Trophoblast cell (in vitro differentiated cells and primary cell): Measurements from ENCODE around the gene MS4A7.

Experiments
- DNase-seq, 2 donors: peaks; one replicate each; pipeline ENCODE4 v3.0.0-alpha.2; 2016
- H2AFZ ChIP-seq: 2 replicates; pipeline ENCODE4 v1.6.1; 2013; ENCODE audit warnings: low read length, moderate library complexity, mild to moderate bottlenecking; ENCODE audit not compliant: insufficient read depth, poor library complexity
- H2AK5ac ChIP-seq: 2 replicates; pipeline ENCODE4 v1.6.1; 2013; ENCODE audit warnings: mild to moderate bottlenecking, low read length
- H2BK120ac ChIP-seq: 2 replicates; pipeline ENCODE4 v1.6.1; 2013; ENCODE audit warnings: low read length, mild to moderate bottlenecking, moderate library complexity; ENCODE audit not compliant: insufficient read depth, poor library complexity
- H2BK12ac ChIP-seq: 2 replicates; pipeline ENCODE4 v1.6.1; 2013; ENCODE audit warnings: mild to moderate bottlenecking, low read length, moderate library complexity
- H2BK5ac ChIP-seq: 2 replicates; pipeline ENCODE4 v1.6.1; 2013; ENCODE audit warnings: low read length, low read depth, moderate library complexity, mild to moderate bottlenecking; ENCODE audit not compliant: poor library complexity
- H3K14ac ChIP-seq: 2 replicates; pipeline ENCODE4 v1.6.1; 2013; ENCODE audit warnings: mild to moderate bottlenecking, low read length
- H3K18ac ChIP-seq: 2 replicates; pipeline ENCODE4 v1.6.1; 2013; ENCODE audit warnings: mild to moderate bottlenecking, low read length
- H3K23ac ChIP-seq: 2 replicates; pipeline ENCODE4 v1.6.1; 2013; ENCODE audit warnings: low read length
- H3K27ac ChIP-seq: 2 replicates; pipeline ENCODE4 v1.5.1; 2013; ENCODE audit warnings: low read depth, mild to moderate bottlenecking, inconsistent platforms, low read length, moderate library complexity
- H3K27me3 ChIP-seq: 2 replicates; pipeline ENCODE4 v1.6.1; 2013; ENCODE audit warnings: inconsistent platforms, mild to moderate bottlenecking, low read length, moderate library complexity; ENCODE audit not compliant: insufficient read depth
- H3K36me3 ChIP-seq, 2 experiments: 1 replicate in 1 of 2; 2 replicates in 1 of 2; pipeline ENCODE4 v1.6.1; 2013; ENCODE audit warnings: low read length in 2 of 2, mild to moderate bottlenecking in 2 of 2, moderate library complexity in 1 of 2; ENCODE audit not compliant: insufficient read depth in 2 of 2, control insufficient read depth in 1 of 2
- H3K4ac ChIP-seq: 2 replicates; pipeline ENCODE4 v1.6.1; 2013; ENCODE audit warnings: low read depth, mild to moderate bottlenecking, low read length, moderate library complexity
- H3K4me1 ChIP-seq, 2 experiments: 1 replicate in 1 of 2; 2 replicates in 1 of 2; pipeline ENCODE4 v1.6.1; 2013; ENCODE audit warnings: low read length in 2 of 2, mild to moderate bottlenecking in 2 of 2, moderate library complexity in 1 of 2; ENCODE audit not compliant: insufficient read depth in 2 of 2, control insufficient read depth in 1 of 2
- H3K4me2 ChIP-seq: 2 replicates; pipeline ENCODE4 v1.6.1; 2013; ENCODE audit warnings: inconsistent platforms, mild to moderate bottlenecking, low read length, moderate library complexity
- H3K4me3 ChIP-seq: 2 replicates; pipeline ENCODE4 v1.5.1; 2013; ENCODE audit warnings: mild to moderate bottlenecking, low read depth, low read length, inconsistent platforms
- H3K79me1 ChIP-seq: one replicate; pipeline ENCODE4 v1.6.1; 2013; ENCODE audit warnings: low read length
- H3K79me2 ChIP-seq: 2 replicates; pipeline ENCODE4 v1.6.1; 2013; ENCODE audit warnings: low read length, mild to moderate bottlenecking; ENCODE audit not compliant: control insufficient read depth, insufficient read depth, poor library complexity
- H3K9ac ChIP-seq: 2 replicates; pipeline ENCODE4 v1.6.1; 2013; ENCODE audit warnings: mild to moderate bottlenecking, low read length
- H3K9me3 ChIP-seq: 2 replicates; pipeline ENCODE4 v1.6.1; 2013; ENCODE audit warnings: low read depth, mild to moderate bottlenecking, control low read depth, inconsistent platforms, low read length; ENCODE audit not compliant: insufficient read depth
- H4K12ac ChIP-seq: 2 replicates; pipeline ENCODE4 v1.6.1; 2013; ENCODE audit warnings: low read depth, mild to moderate bottlenecking, low read length, moderate library complexity
- H4K8ac ChIP-seq: 2 replicates; pipeline ENCODE4 v1.6.1; 2013; ENCODE audit warnings: low read depth, mild to moderate bottlenecking, low read length, moderate library complexity
- H4K91ac ChIP-seq: one replicate; pipeline ENCODE4 v1.6.1; 2013; ENCODE audit warnings: low read depth, mild to moderate bottlenecking, low read length, moderate library complexity
- WGBS: extraction: QIAGEN DNeasy Blood & Tissue Kit; methylation state at CpG from one replicate; pipeline ENCODE4 v1.1.7; 2013; ENCODE audit warnings: missing lambda C conversion rate; ENCODE audit not compliant: insufficient read length, insufficient coverage; ENCODE audit errors: extremely low coverage; 5-methylcytosine and 5-hydroxymethylcytosine counted together

The MS4A7 gene

DNA sequence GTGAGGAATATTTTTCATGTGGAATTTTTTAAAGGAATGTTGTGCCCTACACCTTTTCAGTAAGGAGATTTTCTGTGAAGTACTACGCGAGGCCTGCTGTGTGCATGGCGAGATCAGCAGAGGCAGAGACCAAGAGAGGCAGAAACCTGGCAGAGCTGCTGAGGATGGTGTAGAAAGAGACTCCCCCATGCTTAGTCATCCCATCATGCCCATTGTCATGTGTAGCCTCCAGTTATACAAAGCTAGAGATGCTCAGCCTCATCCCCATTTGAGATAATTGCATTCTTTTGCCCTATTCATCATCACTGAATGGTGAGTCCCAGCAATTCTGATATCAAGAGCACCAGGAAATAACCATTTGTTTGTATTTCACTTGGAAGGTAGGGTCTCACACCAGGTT lies 3.0 kb upstream of the MS4A7 start:
- Histone ChIP-seq H3K23ac (no peak overlapping the region), H3K27me3 (no peaks in the 10 kb centered on the region), H3K18ac (no peak overlapping the region), H3K4me3 (no peak overlapping the region), H4K91ac (peak overlapping the region; percentile 38), H3K9ac (no peak overlapping the region), H3K14ac (peak overlapping the region; percentile 55), H4K8ac (no peak overlapping the region), H3K79me1 (peaks cover 19% of the 10 kb centered on the region), H3K79me2 (no peaks in the 10 kb centered on the region), H3K9me3 (peaks cover 2% of the 10 kb centered on the region), H3K4ac (no peak overlapping the region), H3K27ac (no peak overlapping the region), H3K4me1 (peaks cover 5% of the 10 kb centered on the region in 2 experiments), H3K36me3 (no peaks in the 10 kb centered on the region), H2BK120ac (peak overlapping the region; percentile 30), H3K4me2 (no peak overlapping the region), H2AFZ (no peak overlapping the region), H2BK5ac (peak overlapping the region; percentile 30), H2BK12ac (peak overlapping the region; percentile 63), H2AK5ac (no peak overlapping the region), H4K12ac (no peak overlapping the region)
- WGBS: no CpG with 5 or more reads among the region's 3 CpGs
- DNase-seq: no peak

DNA sequence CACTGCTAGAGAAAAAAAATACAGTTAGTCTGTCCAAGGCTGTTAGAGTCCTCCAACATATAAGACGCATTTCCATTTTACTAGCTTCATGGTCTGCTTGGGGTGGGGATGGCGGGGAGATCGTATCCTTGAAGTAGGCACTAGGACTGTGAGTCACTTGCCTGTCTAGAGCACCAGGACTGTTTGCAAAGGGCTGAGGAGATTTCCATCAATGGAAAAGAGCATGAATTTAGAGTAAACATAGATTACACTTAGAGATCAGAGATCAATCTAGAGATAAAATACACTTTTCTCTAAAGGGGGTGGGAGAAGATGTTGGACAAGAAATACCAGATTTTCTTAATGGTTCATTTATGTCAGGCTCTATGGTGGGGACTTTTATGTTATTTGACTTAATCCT lies 1.7 kb upstream of the MS4A7 start:
- Histone ChIP-seq H2AFZ (no peak overlapping the region), H3K36me3 (no peaks in the 10 kb centered on the region), H2AK5ac (no peak overlapping the region), H4K91ac (peak overlapping the region; percentile 30), H3K27ac (peak overlapping the region; percentile 67), H2BK120ac (no peak overlapping the region), H3K79me1 (peaks cover 19% of the 10 kb centered on the region), H3K23ac (no peak overlapping the region), H3K27me3 (no peaks in the 10 kb centered on the region), H2BK5ac (no peak overlapping the region), H3K4ac (no peak overlapping the region), H3K18ac (no peak overlapping the region), H4K8ac (no peak overlapping the region), H4K12ac (no peak overlapping the region), H3K4me1 (peaks cover 5% of the 10 kb centered on the region in 2 experiments), H3K9me3 (peaks cover 2% of the 10 kb centered on the region), H3K9ac (no peak overlapping the region), H3K14ac (no peak overlapping the region), H2BK12ac (no peak overlapping the region), H3K4me2 (no peak overlapping the region), H3K79me2 (no peaks in the 10 kb centered on the region), H3K4me3 (no peak overlapping the region)
- DNase-seq: peak; percentile 56 to 84
- no CpG with 5 or more reads among the region's 3 CpGs for WGBS

DNA sequence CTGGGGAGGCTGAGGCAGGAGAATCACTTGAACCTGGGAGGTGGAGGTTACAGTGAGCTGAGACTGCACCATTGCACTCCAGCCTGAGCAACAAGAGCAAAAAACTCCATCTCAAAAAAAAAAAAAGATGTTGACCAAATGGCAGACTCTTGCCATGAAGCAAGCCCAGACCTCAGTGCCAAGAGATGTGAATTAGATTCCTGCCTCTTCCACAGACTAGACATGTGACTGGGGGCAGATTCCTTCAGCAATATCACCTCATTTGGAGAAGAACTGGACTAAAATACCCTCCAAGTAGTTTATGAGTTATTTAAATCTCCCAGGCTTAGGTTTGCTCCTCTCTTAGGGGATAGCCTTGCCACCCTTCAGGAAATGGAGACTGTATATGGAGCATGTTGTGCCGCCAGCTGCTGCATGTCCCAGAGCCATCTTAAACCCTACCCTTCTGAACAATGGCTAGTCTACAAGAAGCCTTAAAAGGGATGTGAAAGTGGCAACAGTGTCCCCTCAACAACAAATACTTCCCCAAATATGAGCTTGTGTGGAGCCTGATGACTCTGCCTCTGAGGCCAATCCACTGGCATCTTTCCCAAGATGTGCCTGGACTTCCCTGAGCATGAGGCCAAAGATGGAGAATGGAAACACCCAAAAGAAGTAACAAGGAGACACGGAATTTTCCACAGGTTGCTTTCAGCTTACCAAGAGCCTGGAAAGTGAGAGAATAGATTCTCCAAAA lies 763 bp upstream of the MS4A7 start:
- Histone ChIP-seq H2AK5ac (no peak overlapping the region), H3K9me3 (peaks cover 2% of the 10 kb centered on the region), H3K4me1 (peaks cover 4 to 5% of the 10 kb centered on the region in 2 experiments), H2AFZ (no peak overlapping the region), H4K8ac (no peak overlapping the region), H4K91ac (peak overlapping the region; percentile 31), H3K23ac (no peak overlapping the region), H4K12ac (no peak overlapping the region), H3K18ac (no peak overlapping the region), H2BK120ac (peak overlapping the region; percentile 35), H3K14ac (peak overlapping the region; percentile 6), H3K79me1 (peaks cover 15% of the 10 kb centered on the region), H3K36me3 (no peaks in the 10 kb centered on the region), H3K79me2 (no peaks in the 10 kb centered on the region), H3K9ac (no peak overlapping the region), H3K27ac (peak overlapping the region; percentile 70), H3K4me3 (no peak overlapping the region), H3K4ac (no peak overlapping the region), H3K4me2 (no peak overlapping the region), H2BK5ac (peak overlapping the region; percentile 2), H3K27me3 (no peaks in the 10 kb centered on the region), H2BK12ac (peak overlapping the region; percentile 48)
- no CpG with 5 or more reads among the region's 2 CpGs for WGBS
- DNase-seq: peak; percentile 16 to 45

DNA sequence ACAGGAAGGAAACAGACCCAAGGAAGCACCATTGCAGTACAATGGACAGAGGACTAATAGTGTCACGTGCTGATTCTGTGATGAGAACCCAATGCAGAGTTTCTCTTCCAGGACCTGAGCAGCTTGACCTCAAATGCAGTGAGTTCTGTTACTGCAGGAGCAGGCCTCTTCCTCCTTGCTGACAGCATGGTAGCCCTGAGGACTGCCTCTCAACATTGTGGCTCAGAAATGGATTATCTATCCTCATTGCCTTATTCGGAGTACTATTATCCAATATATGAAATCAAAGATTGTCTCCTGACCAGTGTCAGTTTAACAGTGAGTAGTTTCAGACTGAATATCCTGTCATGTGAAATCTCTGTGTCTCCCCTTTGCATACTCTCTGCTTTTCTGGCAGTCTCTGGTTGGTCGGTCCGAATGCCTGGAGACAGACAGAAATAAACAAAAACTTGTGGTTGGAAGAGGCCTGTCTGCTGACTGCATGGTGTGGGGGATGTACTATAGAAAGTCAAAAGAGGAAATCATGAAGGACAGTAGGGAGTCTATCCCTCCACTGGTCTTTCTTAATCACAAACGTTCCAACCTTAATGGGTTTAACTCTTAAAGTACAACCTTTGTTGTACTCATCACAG lies 11.1 kb downstream of the MS4A7 start:
- Histone ChIP-seq H3K9ac (no peak overlapping the region), H2BK5ac (no peak overlapping the region), H3K14ac (no peak overlapping the region), H2AFZ (no peak overlapping the region), H3K23ac (no peak overlapping the region), H3K4me3 (no peak overlapping the region), H4K12ac (no peak overlapping the region), H3K79me2 (no peaks in the 10 kb centered on the region), H3K4ac (no peak overlapping the region), H2BK12ac (no peak overlapping the region), H3K4me2 (no peak overlapping the region), H3K18ac (no peak overlapping the region), H3K9me3 (no peaks in the 10 kb centered on the region), H3K4me1 (no peaks in the 10 kb centered on the region), H2BK120ac (no peak overlapping the region), H4K8ac (no peak overlapping the region), H2AK5ac (no peak overlapping the region), H3K27ac (no peak overlapping the region), H3K79me1 (no peaks in the 10 kb centered on the region), H4K91ac (no peak overlapping the region), H3K36me3 (no peaks in the 10 kb centered on the region), H3K27me3 (no peaks in the 10 kb centered on the region)
- DNase-seq: peak in 1 of 2 donors; percentile 29
- no CpG with 5 or more reads among the region's 5 CpGs for WGBS
